Measurements from ENCODE around the gene TLN1.
A peak's percentile ranks its signal among the peaks of the same experiment; 100 is the strongest.

The TLN1 gene

DNA sequence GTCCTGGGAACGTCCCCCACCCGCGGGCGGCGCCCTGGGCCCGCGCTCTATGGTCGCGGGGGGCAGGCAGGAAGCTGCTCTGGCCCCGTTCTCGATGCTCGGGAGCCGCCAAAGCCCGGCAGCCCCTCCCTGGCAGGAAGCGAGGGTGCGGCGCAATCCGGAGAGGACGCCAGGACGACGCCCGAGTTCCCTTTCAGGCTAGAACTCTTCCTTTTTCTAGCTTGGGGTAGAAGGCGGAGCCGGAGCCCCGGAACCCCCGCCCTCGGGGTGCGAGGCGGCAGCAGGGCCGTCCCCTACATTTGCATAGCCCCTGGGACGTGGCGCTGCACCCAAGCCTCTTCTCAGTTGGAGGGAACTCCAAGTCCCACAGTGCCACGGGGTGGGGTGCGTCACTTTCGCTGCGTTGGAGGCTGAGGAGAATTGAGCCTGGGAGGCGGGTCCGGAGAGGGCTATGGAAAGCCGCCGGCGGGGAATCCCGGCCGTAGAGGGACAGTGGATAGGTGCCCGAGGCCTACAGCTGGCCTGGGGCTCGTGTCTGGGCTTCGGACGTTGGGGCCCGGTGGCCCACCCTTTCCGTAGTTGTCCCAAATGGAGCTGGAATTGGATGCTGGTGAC is at the start of gene TLN1, which contains the start of gene CREB3:
TLN1 (minus strand) TSS at position 11 of the 615 bp plus-strand sequence. CDS start 6,501 bp downstream, outside the sequence.
CREB3 (plus strand) TSS at position 482 of the 615 bp plus-strand sequence; CDS start at position 589, 107 bp downstream.
- TF ChIP-seq CTCF (conservative IDR thresholded peaks at IDR 0.05): peak; percentile 51
- H3K27ac ChIP-seq: peak within 1 kb of the TSS; percentile 96

GRCh38 chr9:35781066-35781465 is 49.1 kb upstream of the TLN1 start:
- TF ChIP-seq CTCF (conservative IDR thresholded peaks at IDR 0.05): no peak
- no peak overlapping the region for H3K27ac ChIP-seq

- TF ChIP-seq CTCF (conservative IDR thresholded peaks at IDR 0.05): no peak
- H3K27ac ChIP-seq: no peak overlapping the region
Measured at GRCh38 chr9:35778496-35778895, 46.5 kb upstream of the TLN1 start.

- no peak for TF ChIP-seq CTCF (conservative IDR thresholded peaks at IDR 0.05)
- no peak overlapping the region for H3K27ac ChIP-seq
Measured at GRCh38 chr9:35776018-35776417, 44.0 kb upstream of the TLN1 start.

DNA sequence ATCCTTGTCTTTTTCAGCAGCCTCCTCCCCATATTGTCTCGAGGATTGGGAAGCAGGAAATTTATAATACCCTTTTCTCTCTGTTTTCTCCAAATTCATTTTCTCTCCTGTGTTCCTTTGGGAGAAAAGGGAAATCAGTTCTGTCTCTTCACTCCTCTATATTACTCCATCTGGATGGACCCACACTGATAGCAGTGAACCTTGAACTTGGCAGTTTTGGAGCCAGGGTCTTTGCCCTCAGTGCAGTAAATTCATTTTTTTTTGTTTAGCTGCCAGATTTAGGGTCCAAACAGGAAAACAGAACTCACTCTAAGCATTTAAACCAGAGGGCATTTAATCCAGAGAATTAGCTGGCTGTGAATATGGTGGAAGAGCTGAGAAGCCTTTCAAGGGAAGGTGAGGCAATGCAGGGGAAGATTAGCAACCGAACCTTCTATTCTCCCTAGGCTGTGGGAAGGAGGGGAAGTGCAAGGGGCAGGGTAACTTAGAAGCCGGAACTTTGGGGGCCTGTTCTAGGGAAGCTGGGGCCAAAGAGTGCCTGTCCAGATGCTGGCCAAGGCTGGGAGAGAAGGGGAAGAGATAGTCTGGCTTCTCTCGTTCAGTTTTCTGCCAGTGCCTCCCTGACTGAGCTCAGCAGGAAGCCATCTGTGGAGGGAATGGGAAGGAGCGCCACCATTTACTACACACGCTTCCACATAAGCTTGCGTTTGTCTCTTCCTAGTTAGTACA is 43.1 kb upstream of the TLN1 start:
- no peak overlapping the region for H3K27ac ChIP-seq
- TF ChIP-seq CTCF (conservative IDR thresholded peaks at IDR 0.05): no peak

DNA sequence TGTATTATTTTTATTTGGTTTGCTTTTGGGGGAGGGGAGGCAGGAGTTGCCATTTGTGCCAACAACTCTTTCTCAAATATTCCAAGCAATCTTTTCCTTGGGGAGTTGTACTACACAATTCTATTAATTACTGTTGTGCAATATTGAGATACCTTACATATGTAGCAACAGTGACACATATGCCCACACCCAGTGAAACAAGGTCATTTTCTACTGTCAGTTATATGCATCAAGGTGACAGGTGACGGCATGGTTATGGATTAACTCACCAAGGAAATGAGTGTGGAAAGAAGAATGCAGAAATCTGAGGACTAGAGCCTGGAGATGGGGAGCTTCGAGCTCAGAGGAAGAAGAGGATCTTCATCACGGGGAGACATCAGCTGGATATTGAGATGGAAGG is 39.9 kb upstream of the TLN1 start:
- no peak for TF ChIP-seq CTCF (conservative IDR thresholded peaks at IDR 0.05)
- peak overlapping the region; percentile 59 for H3K27ac ChIP-seq

DNA sequence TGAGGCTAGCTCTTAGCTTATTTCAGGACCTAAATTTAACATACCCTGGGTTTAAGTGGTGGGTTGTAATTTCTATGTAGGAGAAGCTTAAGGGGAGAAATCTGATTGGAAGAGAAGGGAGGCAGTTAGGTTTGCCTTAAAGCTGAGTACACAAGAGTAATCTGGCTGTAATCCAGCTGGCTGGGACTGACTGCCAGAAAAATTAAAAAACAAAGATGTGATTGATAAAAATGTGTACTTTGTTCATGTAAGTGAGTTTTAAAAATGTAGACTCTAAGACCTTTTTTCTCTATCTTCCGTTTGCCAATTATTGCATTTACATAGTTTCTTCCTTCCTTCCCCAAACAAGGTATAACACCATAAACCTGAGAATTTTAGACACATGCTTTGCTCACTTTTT is 39.5 kb upstream of the TLN1 start:
- H3K27ac ChIP-seq: peak overlapping the region; percentile 59
- no peak for TF ChIP-seq CTCF (conservative IDR thresholded peaks at IDR 0.05)
